Loucy (cell line): ENCODE data around the gene TSPAN3.

Source experiments
- H2AFZ ChIP-seq: fragments of 200-600 bp; sonication (generic); 2 replicates; pipeline ENCODE4 v1.6.0; 2016; ENCODE audit warnings: antibody characterized with exemption, mild to moderate bottlenecking, low read length, moderate library complexity
- H3F3A ChIP-seq: fragments of 200-600 bp; 2 replicates; pipeline ENCODE4 v1.6.0; 2016; ENCODE audit warnings: antibody characterized with exemption, low read depth, mild to moderate bottlenecking
- H3K27me3 ChIP-seq: fragments of 200-600 bp; sonication (generic); 2 replicates; pipeline ENCODE4 v1.6.1; 2014; ENCODE audit warnings: low read length, mild to moderate bottlenecking; ENCODE audit not compliant: insufficient read depth, poor library complexity, severe bottlenecking
- H3K36me3 ChIP-seq: fragments of 200-600 bp; sonication (generic); 2 replicates; pipeline ENCODE4 v1.6.1; 2016; ENCODE audit warnings: low read length; ENCODE audit not compliant: insufficient read depth
- H3K4me1 ChIP-seq: fragments of 200-600 bp; sonication (generic); 2 replicates; pipeline ENCODE4 v1.5.1; 2014; ENCODE audit warnings: low read length, mild to moderate bottlenecking; ENCODE audit not compliant: insufficient read depth, poor library complexity, severe bottlenecking
- H3K4me2 ChIP-seq: fragments of 200-600 bp; sonication (generic); 2 replicates; pipeline ENCODE4 v1.6.0; 2014; ENCODE audit warnings: antibody characterized with exemption, low read length, low read depth, mild to moderate bottlenecking; ENCODE audit not compliant: poor library complexity, severe bottlenecking
- H3K4me3 ChIP-seq: fragments of 200-600 bp; sonication (generic); 2 replicates; pipeline ENCODE4 v1.5.1; 2014; ENCODE audit warnings: low read length, mild to moderate bottlenecking, mixed read lengths; ENCODE audit not compliant: poor library complexity, severe bottlenecking
- H3K79me2 ChIP-seq: fragments of 200-600 bp; sonication (generic); 2 replicates; pipeline ENCODE4 v1.6.1; 2014; ENCODE audit warnings: low read length; ENCODE audit not compliant: insufficient read depth
- H3K9ac ChIP-seq: fragments of 200-600 bp; sonication (generic); 2 replicates; pipeline ENCODE4 v1.6.0; 2014; ENCODE audit warnings: mild to moderate bottlenecking, low read depth, low read length, moderate library complexity; ENCODE audit not compliant: poor library complexity, severe bottlenecking
- H3K9me2 ChIP-seq: fragments of 200-600 bp; sonication (generic); replicated peaks from 2 replicates; pipeline ENCODE4 v1.6.1; 2016; ENCODE audit warnings: low read depth, low read length, mixed read lengths
- H3K9me3 ChIP-seq: fragments of 200-600 bp; sonication (generic); 2 replicates; pipeline ENCODE4 v1.6.1; 2014; ENCODE audit warnings: mild to moderate bottlenecking, antibody characterized with exemption, low read length, low read depth; ENCODE audit not compliant: insufficient read depth
- H4K20me1 ChIP-seq: fragments of 200-600 bp; sonication (generic); 2 replicates; pipeline ENCODE4 v1.6.0; 2014; ENCODE audit warnings: antibody characterized with exemption, low read length, mild to moderate bottlenecking; ENCODE audit not compliant: insufficient read depth, poor library complexity, severe bottlenecking
- CTCF ChIP-seq: fragments of 200-600 bp; sonication (generic); conservative IDR thresholded peaks from 2 replicates; pipeline ENCODE4 v1.5.1; 2014; ENCODE audit warnings: mild to moderate bottlenecking, antibody characterized with exemption, low read length
- EZH2phosphoT487 ChIP-seq: fragments of 200-600 bp; IDR thresholded peaks from 2 replicates; pipeline ENCODE4 v1.6.1; 2018; ENCODE audit warnings: antibody characterized with exemption, mild to moderate bottlenecking, moderate library complexity, borderline replicate concordance

The TSPAN3 gene

DNA sequence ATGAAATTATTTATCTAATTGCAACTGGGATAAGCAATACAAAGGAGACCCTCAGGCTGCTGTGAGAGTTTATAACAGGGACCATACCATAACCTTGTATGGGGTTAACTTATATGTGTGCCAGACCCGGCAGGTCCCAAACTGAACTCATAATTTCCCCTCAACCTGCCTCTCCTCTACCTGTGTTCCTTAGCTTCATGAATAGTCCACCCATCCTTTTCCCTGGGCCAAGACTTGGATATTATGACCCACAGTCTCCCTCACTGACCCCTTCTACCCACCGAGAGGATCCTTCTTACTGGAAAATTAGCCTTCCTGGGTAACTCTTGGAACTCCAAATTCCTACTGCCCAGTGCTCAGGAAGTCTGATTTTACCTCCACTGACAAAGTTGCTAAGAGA lies 3.4 kb upstream of the TSPAN3 start:
- Histone ChIP-seq H3K4me2 (no peak overlapping the region), H4K20me1 (peaks cover 10% of the 10 kb centered on the region), H3K9ac (no peak overlapping the region), H3K79me2 (peaks cover 12% of the 10 kb centered on the region), H3K27me3 (no peaks in the 10 kb centered on the region), H2AFZ (no peak overlapping the region), H3K9me2 (no peaks in the 10 kb centered on the region), H3K4me3 (no peak overlapping the region), H3K4me1 (peaks cover 11% of the 10 kb centered on the region), H3F3A (no peaks in the 10 kb centered on the region), H3K9me3 (no peaks in the 10 kb centered on the region), H3K36me3 (no peaks in the 10 kb centered on the region)
- no peak for TF ChIP-seq EZH2phosphoT487
- TF ChIP-seq CTCF: no peak

GRCh38 chr15:77071305-77072223 lies 655 bp upstream of the TSPAN3 start:
- H3F3A ChIP-seq: no peaks in the 10 kb centered on the region
- peak overlapping the region; percentile 86 for H2AFZ ChIP-seq
- no peaks in the 10 kb centered on the region for H3K9me3 ChIP-seq
- H4K20me1 ChIP-seq: peaks cover 38% of the 10 kb centered on the region
- H3K36me3 ChIP-seq: no peaks in the 10 kb centered on the region
- no peak overlapping the region for H3K4me3 ChIP-seq
- H3K9me2 ChIP-seq: no peaks in the 10 kb centered on the region
- TF ChIP-seq EZH2phosphoT487 (no peak), CTCF (no peak)
- no peaks in the 10 kb centered on the region for H3K27me3 ChIP-seq
- peak overlapping the region; percentile 55 for H3K4me2 ChIP-seq
- peaks cover 40% of the 10 kb centered on the region for H3K79me2 ChIP-seq
- H3K4me1 ChIP-seq: peaks cover 35% of the 10 kb centered on the region
- no peak overlapping the region for H3K9ac ChIP-seq

GRCh38 chr15:77070180-77070494 lies 772 bp downstream of the TSPAN3 start:
- no peaks in the 10 kb centered on the region for H3K9me2 ChIP-seq
- no peak for TF ChIP-seq CTCF
- TF ChIP-seq EZH2phosphoT487: no peak
- no peaks in the 10 kb centered on the region for H3K27me3 ChIP-seq
- H3K9me3 ChIP-seq: no peaks in the 10 kb centered on the region
- peak overlapping the region; percentile 82 for H3K9ac ChIP-seq
- peaks cover 36% of the 10 kb centered on the region for H3K4me1 ChIP-seq
- H4K20me1 ChIP-seq: peaks cover 48% of the 10 kb centered on the region
- H2AFZ ChIP-seq: no peak overlapping the region
- peaks cover 55% of the 10 kb centered on the region for H3K79me2 ChIP-seq
- no peaks in the 10 kb centered on the region for H3F3A ChIP-seq
- H3K4me2 ChIP-seq: peak overlapping the region; percentile 85
- no peaks in the 10 kb centered on the region for H3K36me3 ChIP-seq
- peak overlapping the region; percentile 80 for H3K4me3 ChIP-seq
